Left lobe of liver (tissue), 2 donors: ENCODE data around the gene PDE9A. TPM values are rescaled to one million over a fixed set of nuclear protein-coding genes. Genes with fewer than 3 reads are reported as not detected.
"Not testable (repeated sequence)": the region's sequence is repeated elsewhere in the genome, so short reads cannot be mapped to it uniquely, and the experiment has no call there.

ENCODE experiments used
- ATAC-seq: fragments of 200-7000 bp; cut with Tn5 transposase; one replicate; pipeline ENCODE4 v1.9.1; 2020; ENCODE audit warnings: mild to moderate bottlenecking, moderate library complexity
- DNase-seq: peaks from one replicate; pipeline ENCODE4 v3.0.0-alpha.2; 2020; ENCODE audit warnings: low spot score
- total RNA-seq: library from RNA; stranded (reverse); gene quantifications from one replicate; pipeline ENCODE4 v1.2.1, GENCODE V29; 2021
- donor health status: DM: no; HTN: no; CAD: no; lungs with moderate emphysema.
- donor health status: DM: no; HTN: yes; CAD: no.

The PDE9A gene
- total RNA-seq, 1 donor from 2014 or later, result 3.9 TPM

- DNase-seq, result no peak
These were observed 131.6 kb downstream of the PDE9A start for GRCh38 chr21:42784896-42785451.

GRCh38 chr21:42785666-42786427 lies 132.4 kb downstream of the PDE9A start:
- DNase-seq (no peak), ATAC-seq (no peak)

More at GRCh38 chr21:42784896-42785451, 131.6 kb downstream of the PDE9A start:
- no peak for ATAC-seq

- no peak for DNase-seq
- no peak for ATAC-seq
These were observed 133.5 kb downstream of the PDE9A start for GRCh38 chr21:42786884-42787283.

- ATAC-seq (no peak), DNase-seq (no peak)
These were observed 134.2 kb downstream of the PDE9A start for GRCh38 chr21:42787613-42788012.

GRCh38 chr21:42790520-42791065 lies 137.2 kb downstream of the PDE9A start:
- ATAC-seq (no peak), DNase-seq (no peak)

- ATAC-seq (no peak), DNase-seq (no peak)
These were observed 140.4 kb downstream of the PDE9A start for GRCh38 chr21:42793774-42794173.

- no peak for ATAC-seq
- DNase-seq, result no peak
These were observed 141.1 kb downstream of the PDE9A start for GRCh38 chr21:42794551-42794950.

- ATAC-seq, result no peak
- no peak for DNase-seq
These were observed 143.1 kb downstream of the PDE9A start for GRCh38 chr21:42796327-42797062.

- no peak for DNase-seq
- no peak for ATAC-seq
These were observed 144.1 kb downstream of the PDE9A start for GRCh38 chr21:42797522-42797921.

GRCh38 chr21:42798106-42798505 lies 144.7 kb downstream of the PDE9A start:
- no peak for DNase-seq
- ATAC-seq, result no peak

- DNase-seq (no peak), ATAC-seq (no peak)
These were observed 146.1 kb downstream of the PDE9A start for GRCh38 chr21:42799516-42799915.

- DNase-seq (peak; percentile 15), ATAC-seq (no peak)
These were observed 146.5 kb downstream of the PDE9A start for GRCh38 chr21:42799948-42800347.

GRCh38 chr21:42801616-42802015 lies 148.2 kb downstream of the PDE9A start:
- DNase-seq, result peak; percentile 3
- not testable (repeated sequence) for ATAC-seq

GRCh38 chr21:42806509-42807140 lies 153.2 kb downstream of the PDE9A start:
- no peak for ATAC-seq
- DNase-seq, result peak; percentile 36

GRCh38 chr21:42807293-42807895 lies 154.0 kb downstream of the PDE9A start:
- peak; percentile 6 for DNase-seq
- ATAC-seq, result not testable (repeated sequence)

GRCh38 chr21:42807938-42808613 lies 154.7 kb downstream of the PDE9A start:
- ATAC-seq, result no peak

GRCh38 chr21:42809171-42809570 lies 155.8 kb downstream of the PDE9A start:
- peak; percentile 2 for DNase-seq
- ATAC-seq, result no peak

More at GRCh38 chr21:42807938-42808613, 154.7 kb downstream of the PDE9A start:
- peak; percentile 18 for DNase-seq

- DNase-seq (peak; percentile 33), ATAC-seq (no peak)
These were observed 156.4 kb downstream of the PDE9A start for GRCh38 chr21:42809577-42810475.

- DNase-seq (peak; percentile 3), ATAC-seq (no peak)
These were observed 158.5 kb downstream of the PDE9A start for GRCh38 chr21:42811960-42812359.
